ENCODE results near the gene AFP.

DNA sequence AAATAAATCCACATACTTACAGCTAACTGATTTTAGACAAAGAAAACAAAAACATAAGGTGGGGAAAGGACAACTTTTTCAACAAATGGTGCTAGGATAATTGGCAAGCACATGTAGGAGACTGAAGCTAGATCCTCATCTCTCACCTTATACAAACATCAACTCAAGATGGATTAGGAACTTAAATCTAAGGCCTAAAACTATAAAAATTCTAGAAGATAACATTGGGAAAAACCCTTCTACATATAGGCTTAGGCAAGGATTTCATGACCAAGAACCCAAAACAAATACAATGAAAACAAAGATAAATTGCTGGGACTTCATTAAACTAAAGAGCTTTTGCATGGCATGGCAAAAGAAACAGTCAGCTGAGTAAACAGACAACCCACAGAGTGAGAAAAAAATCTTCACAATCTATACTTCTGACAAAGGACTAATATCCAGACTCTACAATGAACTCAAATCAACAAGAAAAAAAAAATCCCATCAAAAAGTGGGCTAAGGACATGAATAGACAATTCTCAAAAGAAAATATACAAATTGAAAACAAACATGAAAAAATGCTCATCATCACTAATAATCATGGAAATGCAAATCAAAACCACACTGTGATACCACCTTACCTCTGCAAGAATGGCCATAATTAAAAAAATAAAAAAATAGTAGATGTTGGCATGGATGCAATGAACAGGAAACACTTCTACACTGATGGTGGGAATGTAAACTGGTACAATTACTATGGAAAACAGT is 14.1 kb upstream of the AFP start:
- TF ChIP-seq, protein P1, sequence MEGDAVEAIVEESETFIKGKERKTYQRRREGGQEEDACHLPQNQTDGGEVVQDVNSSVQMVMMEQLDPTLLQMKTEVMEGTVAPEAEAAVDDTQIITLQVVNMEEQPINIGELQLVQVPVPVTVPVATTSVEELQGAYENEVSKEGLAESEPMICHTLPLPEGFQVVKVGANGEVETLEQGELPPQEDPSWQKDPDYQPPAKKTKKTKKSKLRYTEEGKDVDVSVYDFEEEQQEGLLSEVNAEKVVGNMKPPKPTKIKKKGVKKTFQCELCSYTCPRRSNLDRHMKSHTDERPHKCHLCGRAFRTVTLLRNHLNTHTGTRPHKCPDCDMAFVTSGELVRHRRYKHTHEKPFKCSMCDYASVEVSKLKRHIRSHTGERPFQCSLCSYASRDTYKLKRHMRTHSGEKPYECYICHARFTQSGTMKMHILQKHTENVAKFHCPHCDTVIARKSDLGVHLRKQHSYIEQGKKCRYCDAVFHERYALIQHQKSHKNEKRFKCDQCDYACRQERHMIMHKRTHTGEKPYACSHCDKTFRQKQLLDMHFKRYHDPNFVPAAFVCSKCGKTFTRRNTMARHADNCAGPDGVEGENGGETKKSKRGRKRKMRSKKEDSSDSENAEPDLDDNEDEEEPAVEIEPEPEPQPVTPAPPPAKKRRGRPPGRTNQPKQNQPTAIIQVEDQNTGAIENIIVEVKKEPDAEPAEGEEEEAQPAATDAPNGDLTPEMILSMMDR (IDR thresholded peaks at IDR 0.05; ENCODE audit: poor library complexity) = no peak
- TF ChIP-seq EZH2 (IDR thresholded peaks at IDR 0.05; ENCODE audit: borderline replicate concordance) (no peak), EZH2phosphoT487 (IDR thresholded peaks at IDR 0.05; ENCODE audit: low read depth, severe bottlenecking, unreplicated experiment) (no peak)
